ENCODE measurements around the gene FICD.
"Not testable (repeated sequence)": the region's sequence is repeated elsewhere in the genome, so short reads cannot be mapped to it uniquely, and the experiment has no call there.

FICD gene

DNA sequence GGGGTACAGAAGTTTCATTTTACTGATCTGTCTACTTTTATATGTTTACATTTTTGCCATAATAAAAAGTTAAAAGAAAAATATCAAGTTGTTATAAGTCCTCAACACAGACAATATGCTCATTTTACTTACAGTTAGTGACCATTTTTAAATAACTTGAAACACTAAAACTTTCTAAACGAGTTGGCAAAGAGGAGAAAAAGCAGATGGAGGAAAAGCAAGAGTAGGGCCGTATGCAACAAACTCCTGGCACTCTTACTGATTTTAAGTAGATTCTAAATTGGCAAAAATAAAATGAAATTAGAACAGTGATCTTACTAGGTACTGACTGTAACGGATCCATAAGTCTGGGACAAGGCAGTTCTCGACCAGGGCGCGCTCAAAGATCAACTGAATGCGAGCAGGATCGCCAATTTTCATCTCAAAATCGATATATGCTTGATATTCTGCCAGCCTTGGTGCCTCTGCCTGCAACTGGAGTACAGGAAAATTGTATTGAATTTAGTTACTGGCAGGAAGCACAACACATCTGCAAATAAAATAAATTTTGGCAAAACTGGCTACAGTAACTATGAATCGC, 23.6 kb downstream of the FICD start:
- DNase-seq: no peak

DNA sequence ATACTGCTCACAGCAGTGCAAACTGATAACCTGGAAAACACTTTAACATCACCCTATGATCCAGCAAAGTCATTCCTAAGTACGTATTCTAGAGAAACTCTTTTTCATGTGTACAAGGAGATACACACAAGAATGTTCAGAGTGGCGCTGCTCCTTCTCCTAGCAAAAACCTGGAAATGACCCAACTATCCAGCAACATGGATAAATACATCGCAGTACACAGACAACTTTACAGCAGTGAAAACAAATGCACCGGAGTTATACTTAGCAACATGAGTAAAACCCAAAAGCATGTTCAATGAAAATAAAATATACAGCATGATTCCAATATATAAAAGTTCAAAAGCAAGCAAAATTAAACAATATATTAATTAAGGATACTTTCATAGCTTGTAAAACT, 27.2 kb downstream of the FICD start:
- DNase-seq: no peak

GRCh38 chr12:108543652-108544051, 28.6 kb downstream of the FICD start:
- DNase-seq: no peak

- DNase-seq: no peak
These were observed 32.6 kb downstream of the FICD start for GRCh38 chr12:108547686-108548085.

DNA sequence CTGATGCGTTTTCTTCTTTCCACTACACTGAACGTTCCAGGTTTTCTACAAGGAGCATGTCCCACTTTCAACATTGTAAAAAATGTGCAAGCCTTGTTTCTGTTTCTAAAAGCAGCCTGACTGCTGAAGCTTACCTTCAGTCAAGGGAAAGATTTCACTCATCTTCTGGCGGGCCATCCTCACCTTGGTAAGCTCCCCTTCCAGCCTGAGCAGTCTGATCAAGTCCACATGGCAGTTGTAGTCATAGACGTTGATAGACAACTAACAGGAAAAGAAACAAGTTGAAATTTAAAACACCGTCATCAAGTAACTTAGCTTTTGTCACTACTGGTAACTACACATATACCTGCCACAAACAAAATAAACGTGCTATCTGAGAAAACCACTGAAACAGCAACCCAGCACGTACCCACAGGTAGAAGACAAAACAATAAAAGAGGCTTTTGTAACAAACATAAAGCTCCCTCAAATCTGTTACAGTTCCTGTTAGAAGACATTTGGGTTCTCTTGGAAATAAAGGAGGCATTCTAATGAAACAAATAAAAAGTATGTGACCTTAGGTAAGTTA, 34.0 kb downstream of the FICD start:
- no peak for DNase-seq

- no peak for DNase-seq
These were observed 36.5 kb downstream of the FICD start for GRCh38 chr12:108551535-108551934.

DNA sequence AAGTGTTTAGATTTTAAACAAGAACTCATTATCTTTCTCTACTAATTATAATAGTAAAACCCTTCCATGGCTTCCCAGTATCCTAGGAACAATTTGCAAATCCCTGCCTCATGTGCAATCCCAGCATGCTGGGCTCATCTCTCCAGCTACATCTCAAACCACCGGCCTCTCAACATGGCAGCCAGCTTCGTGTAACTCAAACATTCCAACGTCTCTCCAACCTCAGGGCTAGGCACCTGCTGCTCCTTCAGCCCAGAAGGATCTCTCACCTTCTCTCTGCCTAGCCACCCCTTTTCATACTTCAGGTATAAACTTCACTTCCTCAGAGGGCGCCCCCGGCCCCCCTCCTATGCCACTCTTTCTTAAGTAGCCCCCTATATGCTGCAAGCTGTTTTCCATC, 38.7 kb downstream of the FICD start:
- DNase-seq: no peak

DNA sequence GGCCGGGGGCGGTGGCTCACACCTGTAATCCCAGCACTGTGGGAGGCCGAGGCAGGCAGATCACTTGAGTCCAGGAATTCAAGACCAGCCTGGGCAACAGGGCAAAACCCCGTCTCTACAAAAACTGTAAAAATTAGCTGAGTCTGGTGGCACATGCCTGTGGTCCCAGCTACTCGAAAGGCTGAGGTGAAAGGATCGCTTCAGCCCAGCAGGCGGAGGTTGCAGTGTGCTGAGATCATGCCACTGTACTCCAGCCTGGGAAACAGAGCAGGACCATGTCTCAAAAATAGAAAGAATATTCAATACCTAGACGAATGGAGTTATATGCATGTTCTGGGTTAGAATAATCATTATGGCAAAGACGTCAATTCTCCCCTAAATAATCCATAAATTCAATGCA, 40.3 kb downstream of the FICD start:
- DNase-seq: not testable (repeated sequence)

DNA sequence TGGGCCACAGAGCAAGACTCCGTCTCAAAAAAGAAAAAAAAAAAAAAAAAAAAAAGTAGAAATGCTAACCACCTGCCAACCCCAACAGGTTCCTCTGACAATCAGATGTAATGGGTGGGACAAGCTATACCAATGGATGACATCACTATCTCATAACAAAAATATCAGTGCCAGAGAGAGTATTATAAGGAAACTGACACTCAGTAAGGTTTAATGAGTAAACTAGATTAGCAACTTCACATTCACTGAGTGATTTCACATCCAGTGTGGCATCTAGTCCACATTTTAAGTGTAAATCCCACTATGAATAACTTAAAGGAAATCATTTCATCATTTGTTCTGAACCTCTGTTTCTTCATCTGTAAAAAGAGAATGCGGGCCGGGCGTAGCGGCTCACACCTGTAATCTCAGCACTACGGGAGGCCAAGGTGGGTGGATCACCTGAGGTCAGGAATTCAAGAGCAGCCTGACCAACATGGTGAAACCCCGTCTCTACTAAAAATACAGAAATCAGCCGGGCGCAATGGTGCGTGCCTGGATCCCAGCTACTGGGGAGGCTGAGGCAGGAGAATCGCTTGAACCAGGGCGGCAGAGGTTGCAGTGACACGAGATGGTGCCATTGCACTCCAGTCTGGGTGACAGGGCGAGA, 44.1 kb downstream of the FICD start:
- DNase-seq: no peak

- DNase-seq: no peak
These were observed 44.7 kb downstream of the FICD start for GRCh38 chr12:108559748-108560147.

- no peak for DNase-seq
These were observed 45.2 kb downstream of the FICD start for GRCh38 chr12:108560321-108560721.

- DNase-seq: peak; percentile 75
These were observed 46.0 kb downstream of the FICD start, which contains the start of gene SART3 for GRCh38 chr12:108560752-108561719. Gene SART3 (minus strand): TSS chr12:108561173. CDS start chr12:108561154, 19 bp downstream.

DNA sequence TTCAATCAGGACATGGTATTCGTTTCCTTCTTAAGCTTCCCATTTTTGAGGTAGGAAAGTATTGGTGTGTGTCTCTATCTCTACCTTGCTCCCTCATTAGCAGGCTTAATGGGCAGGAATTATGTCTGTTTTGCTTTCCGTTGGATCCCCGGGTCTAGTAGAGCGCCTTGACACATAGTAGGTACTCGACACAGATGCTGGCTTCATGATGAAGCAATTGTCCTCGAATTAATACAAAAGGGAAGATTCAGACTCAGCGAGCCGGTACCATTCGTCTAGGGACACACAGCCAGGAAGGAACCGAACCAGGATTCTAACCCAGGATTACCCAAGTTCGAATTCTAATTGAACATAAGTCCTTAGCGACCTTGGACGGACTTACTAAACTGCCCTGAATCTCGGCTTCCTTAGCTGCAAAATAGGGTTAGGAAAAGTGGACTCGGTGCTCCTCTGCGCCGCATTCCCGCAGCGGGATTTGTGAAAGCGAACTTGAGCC, 46.8 kb downstream of the FICD start:
- DNase-seq: no peak

DNA sequence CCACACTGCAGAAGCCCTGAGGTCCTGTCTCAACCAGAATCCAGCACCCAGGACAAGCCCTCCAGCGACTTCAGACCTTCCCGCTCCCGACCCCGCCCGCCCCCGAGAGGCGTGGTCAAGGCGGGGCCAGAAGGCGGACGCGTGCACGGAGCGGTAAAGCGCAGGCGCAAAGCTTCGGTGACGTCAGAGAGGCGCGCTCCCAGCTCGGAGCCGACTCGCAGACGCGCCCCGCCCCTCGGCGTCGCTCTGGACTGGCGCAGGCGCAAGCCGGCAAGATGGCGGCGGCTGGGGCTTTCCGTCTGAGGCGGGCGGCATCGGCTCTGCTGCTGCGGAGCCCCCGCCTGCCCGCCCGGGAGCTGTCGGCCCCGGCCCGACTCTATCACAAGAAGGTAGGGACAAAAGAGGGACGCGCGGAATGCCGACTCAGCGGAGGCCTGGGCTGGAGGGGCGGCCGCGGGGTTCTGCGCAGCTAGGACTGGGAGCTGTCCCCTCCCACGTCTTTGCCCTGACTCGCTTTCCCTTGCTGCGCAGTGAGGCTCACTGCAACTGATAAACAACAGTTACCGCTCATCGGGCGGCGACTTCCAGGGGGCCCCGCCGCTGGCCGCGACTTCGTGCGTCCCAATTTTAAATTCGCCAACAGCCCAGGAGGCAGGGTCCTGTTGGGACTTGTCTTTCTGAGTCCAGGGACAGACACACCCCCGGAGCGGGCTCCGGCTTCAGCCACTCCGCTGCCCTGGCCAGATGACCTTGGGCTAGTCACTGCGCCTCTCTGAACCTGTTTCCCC, 47.5 kb downstream of the FICD start, which contains the start of gene ISCU:
ISCU (plus strand) TSS at position 249 of the 788 bp plus-strand sequence; CDS start at position 276, 27 bp downstream.
- DNase-seq: peak; percentile 97

- peak; percentile 62 for DNase-seq
These were observed 48.2 kb downstream of the FICD start for GRCh38 chr12:108563136-108563803.

DNA sequence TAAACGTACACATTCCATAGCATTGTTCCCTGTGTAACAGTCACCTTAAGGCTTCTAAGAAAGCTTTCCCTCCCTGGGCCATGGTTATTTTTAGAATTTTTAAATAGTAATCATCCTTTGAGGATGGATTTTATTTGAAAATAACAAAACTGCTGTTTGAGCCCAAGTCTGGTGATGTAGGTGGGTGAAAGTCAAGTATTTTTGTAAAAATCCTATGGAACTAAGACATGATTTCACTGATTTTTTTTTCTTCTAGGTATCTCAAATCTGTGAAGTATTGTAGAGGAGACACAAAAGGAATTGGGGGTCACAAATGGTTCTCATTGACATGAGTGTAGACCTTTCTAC, 48.7 kb downstream of the FICD start:
- DNase-seq: no peak

GRCh38 chr12:108564724-108565123, 49.6 kb downstream of the FICD start:
- no peak for DNase-seq

GRCh38 chr12:108565146-108565545, 50.1 kb downstream of the FICD start:
- DNase-seq: no peak

GRCh38 chr12:108565976-108566375, 50.9 kb downstream of the FICD start:
- peak; percentile 77 for DNase-seq

DNA sequence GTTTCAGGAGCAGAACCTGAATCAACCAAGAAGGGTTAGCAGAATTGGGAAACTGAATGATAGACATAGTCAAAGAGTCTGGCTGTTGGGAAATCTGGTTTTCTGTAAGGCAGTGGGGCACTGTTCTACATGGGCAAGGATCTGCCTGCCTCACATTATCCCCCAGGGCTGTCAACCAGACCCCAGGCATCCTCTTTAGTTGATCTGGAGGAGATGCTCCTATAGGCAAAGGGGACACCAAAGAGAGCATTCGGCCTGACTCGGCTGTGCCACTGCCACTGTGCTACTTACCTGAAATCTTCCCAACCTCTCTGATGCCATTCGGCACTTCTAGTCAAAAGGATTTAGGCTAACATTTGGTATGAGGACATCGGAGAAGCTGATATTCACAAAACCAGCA, 51.4 kb downstream of the FICD start:
- DNase-seq: no peak
